Neural cell (in vitro differentiated cells): ENCODE results near the gene MKKS. TPM values are rescaled to one million over a fixed set of nuclear protein-coding genes. Genes with fewer than 3 reads are reported as not detected.

Experiments
- H2AFZ ChIP-seq: fragments of 200-600, 300-800 bp; sonication (generic), shearing (Covaris generic); 2 replicates; pipeline ENCODE4 v1.6.0; 2014; ENCODE audit warnings: low read depth, mild to moderate bottlenecking, antibody characterized with exemption, low read length, moderate library complexity
- H3F3A ChIP-seq: fragments of 200-600 bp; shearing (Covaris generic); 2 replicates; pipeline ENCODE4 v1.6.1; 2016; ENCODE audit warnings: mild to moderate bottlenecking, moderate library complexity, mixed read lengths, antibody characterized with exemption, low read length; ENCODE audit not compliant: insufficient read depth, poor library complexity, severe bottlenecking
- H3K27ac ChIP-seq: fragments of 200-600, 300-800 bp; sonication (generic), shearing (Covaris generic); 2 replicates; pipeline ENCODE4 v1.5.1; 2014; ENCODE audit warnings: mild to moderate bottlenecking, low read length, moderate library complexity
- H3K27me3 ChIP-seq: fragments of 300-800, 200-600 bp; sonication (generic), shearing (Covaris generic); 2 replicates; pipeline ENCODE4 v1.6.0; 2014; ENCODE audit warnings: mild to moderate bottlenecking, low read depth, low read length, moderate library complexity; ENCODE audit not compliant: insufficient read depth
- H3K36me3 ChIP-seq: fragments of 300-800, 200-600 bp; sonication (generic), shearing (Covaris generic); 2 replicates; pipeline ENCODE4 v1.5.1; 2014; ENCODE audit warnings: mild to moderate bottlenecking, antibody characterized with exemption, low read length, moderate library complexity; ENCODE audit not compliant: insufficient read depth
- H3K4me2 ChIP-seq: fragments of 300-800, 200-600 bp; sonication (generic), shearing (Covaris generic); 2 replicates; pipeline ENCODE4 v1.6.0; 2014; ENCODE audit warnings: mild to moderate bottlenecking, low read length
- H3K4me3 ChIP-seq: fragments of 300-800, 200-600 bp; sonication (generic), shearing (Covaris generic); 2 replicates; pipeline ENCODE4 v1.5.1; 2014; ENCODE audit warnings: mild to moderate bottlenecking, low read length, moderate library complexity
- H3K79me2 ChIP-seq: fragments of 200-600 bp; shearing (Covaris generic); replicated peaks from 2 replicates; pipeline ENCODE4 v1.6.0; 2014; ENCODE audit warnings: mild to moderate bottlenecking, low read length, moderate library complexity; ENCODE audit not compliant: insufficient read depth
- H3K9ac ChIP-seq: fragments of 300-800, 200-600 bp; sonication (generic), shearing (Covaris generic); 2 replicates; pipeline ENCODE4 v1.6.1; 2016; ENCODE audit warnings: mild to moderate bottlenecking, low read length, mixed read lengths
- H3K9me2 ChIP-seq: fragments of 200-600 bp; shearing (Covaris generic); 2 replicates; pipeline ENCODE4 v1.6.1; 2016; ENCODE audit warnings: mild to moderate bottlenecking, low read length, mixed read lengths; ENCODE audit not compliant: insufficient read depth
- H3K9me3 ChIP-seq: fragments of 200-600, 300-800 bp; sonication (generic), shearing (Covaris generic); 2 replicates; pipeline ENCODE4 v1.6.1; 2016; ENCODE audit warnings: mild to moderate bottlenecking, mixed run types, low read length, moderate library complexity, mixed read lengths
- H4K20me1 ChIP-seq: fragments of 200-600 bp; shearing (Covaris generic); 2 replicates; pipeline ENCODE4 v1.6.1; 2016; ENCODE audit warnings: mild to moderate bottlenecking, mixed run types; ENCODE audit not compliant: insufficient read depth
- CTCF ChIP-seq: fragments of 450-650 bp; IDR thresholded peaks from 2 replicates; pipeline ENCODE4 v1.5.1; 2014; ENCODE audit warnings: antibody characterized with exemption, mild to moderate bottlenecking, moderate library complexity; ENCODE audit not compliant: poor library complexity, severe bottlenecking
- EP300 ChIP-seq: fragments of 450-650 bp; conservative IDR thresholded peaks from 2 replicates; pipeline ENCODE4 v1.6.1; 2014; ENCODE audit warnings: antibody characterized with exemption, mild to moderate bottlenecking, moderate library complexity; ENCODE audit not compliant: poor library complexity, severe bottlenecking
- EZH2 ChIP-seq: fragments of 200-600, 300-800 bp; shearing (Covaris generic), sonication (generic); IDR thresholded peaks from 2 replicates; pipeline ENCODE4 v1.6.1; 2014; ENCODE audit warnings: antibody characterized with exemption, low read length, borderline replicate concordance, mild to moderate bottlenecking; ENCODE audit not compliant: insufficient read depth, poor library complexity, severe bottlenecking
- MXI1 ChIP-seq: fragments of 450-650 bp; conservative IDR thresholded peaks from 2 replicates; pipeline ENCODE4 v1.6.1; 2014; ENCODE audit warnings: antibody characterized with exemption, mild to moderate bottlenecking; ENCODE audit not compliant: poor library complexity, severe bottlenecking
- POLR2AphosphoS5 ChIP-seq: IDR thresholded peaks from 2 replicates; pipeline ENCODE4 v1.6.1; 2012
- REST ChIP-seq: IDR thresholded peaks from 2 replicates; pipeline ENCODE4 v1.6.1; 2012; ENCODE audit warnings: borderline replicate concordance
- SMC3 ChIP-seq: fragments of 450-650 bp; conservative IDR thresholded peaks from 2 replicates; pipeline ENCODE4 v1.6.1; 2014; ENCODE audit warnings: antibody characterized with exemption, mild to moderate bottlenecking, moderate library complexity; ENCODE audit not compliant: poor library complexity
- TAF1 ChIP-seq: IDR thresholded peaks from 2 replicates; pipeline ENCODE4 v1.6.1; 2012; ENCODE audit warnings: low read depth
- polyA plus RNA-seq: library from polyadenylated mRNA; depleted of rRNA; stranded (reverse); fragments of >200 nt; gene quantifications from 2 replicates; pipeline ENCODE4 v1.2.3, GENCODE V29; 2014

Gene MKKS
- polyA plus RNA-seq, 1 donor from 2014 or later, result 28.0 TPM

- no peaks in the 10 kb centered on the region for H3K36me3 ChIP-seq
- TF ChIP-seq REST (no peak), EZH2 (no peak), POLR2AphosphoS5 (no peak), TAF1 (no peak), CTCF (no peak), MXI1 (no peak)
- no peak overlapping the region for H3K4me2 ChIP-seq
- no peak overlapping the region for H3K27ac ChIP-seq
- no peak overlapping the region for H3K9ac ChIP-seq
- H3K9me3 ChIP-seq, result no peaks in the 10 kb centered on the region
- H3K27me3 ChIP-seq, result no peaks in the 10 kb centered on the region
- H2AFZ ChIP-seq, result no peak overlapping the region
- no peak overlapping the region for H3K4me3 ChIP-seq
- H4K20me1 ChIP-seq, result no peaks in the 10 kb centered on the region
- H3K9me2 ChIP-seq, result no peaks in the 10 kb centered on the region
- H3K79me2 ChIP-seq, result no peaks in the 10 kb centered on the region
- no peaks in the 10 kb centered on the region for H3F3A ChIP-seq
These were observed 47.7 kb upstream of the MKKS start for GRCh38 chr20:10481676-10482075.

GRCh38 chr20:10478930-10479329 lies 44.9 kb upstream of the MKKS start:
- H3K9ac ChIP-seq, result no peak overlapping the region
- no peaks in the 10 kb centered on the region for H3K27me3 ChIP-seq
- no peaks in the 10 kb centered on the region for H3F3A ChIP-seq
- H3K9me2 ChIP-seq, result no peaks in the 10 kb centered on the region
- TF ChIP-seq CTCF (no peak), EP300 (no peak), SMC3 (no peak)
- H2AFZ ChIP-seq, result no peak overlapping the region
- H3K79me2 ChIP-seq, result no peaks in the 10 kb centered on the region
- H3K9me3 ChIP-seq, result no peaks in the 10 kb centered on the region
- H3K4me3 ChIP-seq, result no peak overlapping the region
- no peak overlapping the region for H3K27ac ChIP-seq
- H4K20me1 ChIP-seq, result no peaks in the 10 kb centered on the region
- no peak overlapping the region for H3K4me2 ChIP-seq
- H3K36me3 ChIP-seq, result no peaks in the 10 kb centered on the region
